Stimulated activated memory B cell treated with anti-CD40 and anti-IgM and Interleukin-4, amounts not matched to agents 10 μg/mL and 1 μg/mL and 100 μg/mL, for 72 hours (primary cell): ENCODE data around the gene ANKRD13C.
A peak's percentile ranks its signal among the peaks of the same experiment; 100 is the strongest.

Source experiments
- ATAC-seq: fragments of 150-1000 bp; cut with Tn5 transposase; 2 replicates; pipeline ENCODE4 v1.10.0; 2021
- H3K27ac Mint-ChIP-seq: one replicate; pipeline ENCODE4 v1.8.0; 2022; ENCODE audit warnings: mild to moderate bottlenecking, mixed read lengths
- H3K27me3 Mint-ChIP-seq: one replicate; pipeline ENCODE4 v1.8.0; 2022; ENCODE audit warnings: mixed read lengths
- H3K36me3 Mint-ChIP-seq: one replicate; pipeline ENCODE4 v1.8.0; 2022; ENCODE audit warnings: mixed read lengths
- H3K4me1 Mint-ChIP-seq: one replicate; pipeline ENCODE4 v1.8.0; 2022; ENCODE audit warnings: mixed read lengths
- H3K4me3 Mint-ChIP-seq: one replicate; pipeline ENCODE4 v1.8.0; 2022; ENCODE audit warnings: mild to moderate bottlenecking, moderate library complexity, mixed read lengths
- H3K9me3 Mint-ChIP-seq: one replicate; pipeline ENCODE4 v1.8.0; 2022; ENCODE audit warnings: mixed read lengths

The ANKRD13C gene

GRCh38 chr1:70222716-70223235 is 131.7 kb downstream of the ANKRD13C start:
- no peaks in the 10 kb centered on the region for H3K27me3 Mint-ChIP-seq
- peaks cover 8% of the 10 kb centered on the region for H3K36me3 Mint-ChIP-seq
- peaks cover 48% of the 10 kb centered on the region for H3K4me1 Mint-ChIP-seq
- peak overlapping the region; percentile 26 for H3K4me3 Mint-ChIP-seq
- H3K9me3 Mint-ChIP-seq = no peaks in the 10 kb centered on the region
- no peak for ATAC-seq
- H3K27ac Mint-ChIP-seq = peak overlapping the region; percentile 98

GRCh38 chr1:70221238-70222121 is 133.0 kb downstream of the ANKRD13C start, which contains the start of gene SRSF11:
SRSF11 (plus strand) TSS chr1:70221380; CDS start chr1:70221637, 257 bp downstream.
- ATAC-seq = peak; percentile 100
- no peaks in the 10 kb centered on the region for H3K27me3 Mint-ChIP-seq
- no peaks in the 10 kb centered on the region for H3K9me3 Mint-ChIP-seq
- H3K4me3 Mint-ChIP-seq = peak within 1 kb of the TSS; percentile 95
- peaks cover 8% of the 10 kb centered on the region for H3K36me3 Mint-ChIP-seq
- H3K4me1 Mint-ChIP-seq = peaks cover 41% of the 10 kb centered on the region
- H3K27ac Mint-ChIP-seq = peak within 1 kb of the TSS; percentile 98

- no peaks in the 10 kb centered on the region for H3K27me3 Mint-ChIP-seq
- no peaks in the 10 kb centered on the region for H3K9me3 Mint-ChIP-seq
- peaks cover 41% of the 10 kb centered on the region for H3K4me1 Mint-ChIP-seq
- ATAC-seq = no peak
- H3K36me3 Mint-ChIP-seq = peaks cover 8% of the 10 kb centered on the region
- H3K4me3 Mint-ChIP-seq = peak overlapping the region; percentile 95
- peak overlapping the region; percentile 98 for H3K27ac Mint-ChIP-seq
Measured at GRCh38 chr1:70220517-70221237, 133.8 kb downstream of the ANKRD13C start.

- Mint-ChIP-seq H3K4me1 (peaks cover 41% of the 10 kb centered on the region), H3K27ac (peak overlapping the region; percentile 98), H3K36me3 (peaks cover 8% of the 10 kb centered on the region), H3K4me3 (no peak overlapping the region), H3K9me3 (no peaks in the 10 kb centered on the region), H3K27me3 (no peaks in the 10 kb centered on the region)
- no peak for ATAC-seq
Measured at GRCh38 chr1:70220015-70220414, 134.5 kb downstream of the ANKRD13C start.

GRCh38 chr1:70211541-70211940 is 143.0 kb downstream of the ANKRD13C start:
- H3K27me3 Mint-ChIP-seq = no peaks in the 10 kb centered on the region
- peaks cover 6% of the 10 kb centered on the region for H3K36me3 Mint-ChIP-seq
- no peak overlapping the region for H3K4me3 Mint-ChIP-seq
- H3K9me3 Mint-ChIP-seq = no peaks in the 10 kb centered on the region
- no peak overlapping the region for H3K27ac Mint-ChIP-seq
- no peak for ATAC-seq
- H3K4me1 Mint-ChIP-seq = peaks cover 17% of the 10 kb centered on the region

- no peak overlapping the region for H3K27ac Mint-ChIP-seq
- H3K9me3 Mint-ChIP-seq = no peaks in the 10 kb centered on the region
- no peak overlapping the region for H3K4me3 Mint-ChIP-seq
- ATAC-seq = no peak
- H3K27me3 Mint-ChIP-seq = no peaks in the 10 kb centered on the region
- peaks cover 17% of the 10 kb centered on the region for H3K4me1 Mint-ChIP-seq
- peaks cover 6% of the 10 kb centered on the region for H3K36me3 Mint-ChIP-seq
Measured at GRCh38 chr1:70210820-70211219, 143.7 kb downstream of the ANKRD13C start.
